A673 (cell line): ENCODE results near the gene MTARC1.

Experiments
- CTCF ChIP-seq: fragments of 300-800, 200-600 bp; sonication (generic); conservative IDR thresholded peaks from 2 replicates; pipeline ENCODE4 v1.5.1; 2017; ENCODE audit warnings: low read depth, mild to moderate bottlenecking, antibody characterized with exemption, low read length, moderate library complexity, mixed read lengths
- EZH2 ChIP-seq: fragments of 200-600 bp; sonication (generic); IDR thresholded peaks from 2 replicates; pipeline ENCODE4 v1.6.1; 2017; ENCODE audit warnings: borderline replicate concordance, low read depth, mild to moderate bottlenecking, mixed read lengths, antibody characterized with exemption, low read length; ENCODE audit not compliant: poor library complexity, severe bottlenecking

- TF ChIP-seq CTCF (no peak), EZH2 (no peak)
These were observed 1.3 kb upstream of the MTARC1 start for GRCh38 chr1:220785166-220786056.
